A549 (cell line): Measurements from ENCODE around the gene ARVCF. TPM values are rescaled to one million over a fixed set of nuclear protein-coding genes. Genes with fewer than 3 reads are reported as not detected.

ENCODE experiments used
- ATAC-seq, 2 experiments: fragments of 200-7000 bp in 1 of 2; fragments of >200 bp in 1 of 2; cut with Nextera tagmentation in 1 of 2; cut with Tn5 transposase in 1 of 2; 3 replicates each; pipeline versions ENCODE4 v1.8.0 to v1.9.1; 2018 to 2020; ENCODE audit warnings: mild to moderate bottlenecking in 1 of 2, moderate library complexity in 1 of 2
- CTCF ChIA-PET: fragments of 300-600 bp; sonication (Branson Sonifier 250); formaldehyde crosslinking; extraction: SDS; loops from one replicate; lab custom pipeline; 2021; ENCODE audit warnings: antibody characterized with exemption, inconsistent platforms; lab: Yijun Ruan, JAX
- POLR2A ChIA-PET: fragments of 350-600 bp; formaldehyde crosslinking; extraction: SDS; loops from one replicate; lab custom pipeline; 2021; ENCODE audit warnings: antibody characterized with exemption, inconsistent platforms; lab: Yijun Ruan, JAX
- DNase-seq, 2 experiments: peaks; one replicate each; pipeline versions ENCODE4 v3.0.0 to v3.0.0-alpha.2; 2011 to 2016; ENCODE audit warnings: low read depth in 1 of 2, low spot score in 1 of 2
- FAIRE-seq: peaks from 2 replicates; lab custom pipeline; 2011; peaks lifted over from hg19 to GRCh38; lab: Jason Lieb, UNC
- H3K27ac ChIP-seq, 2 experiments: fragments of >200 bp; sonication (Bioruptor Twin); formaldehyde crosslinking; 3 replicates each; pipeline ENCODE4 v1.5.1; 2016 to 2017
- H3K4me1 ChIP-seq: fragments of >200 bp; sonication (Bioruptor Twin); formaldehyde crosslinking; 3 replicates; pipeline ENCODE4 v1.6.1; 2016
- H3K4me2 ChIP-seq: fragments of >200 bp; sonication (Bioruptor Twin); formaldehyde crosslinking; 3 replicates; pipeline ENCODE4 v1.6.1; 2016
- H3K4me3 ChIP-seq: fragments of >200 bp; sonication (Bioruptor Twin); formaldehyde crosslinking; 3 replicates; pipeline ENCODE4 v1.5.1; 2016
- H3K9me3 ChIP-seq: fragments of >200 bp; sonication (Bioruptor Twin); formaldehyde crosslinking; 3 replicates; pipeline ENCODE4 v1.6.1; 2016
- ATOH8 ChIP-seq: fragments of 250-450 bp; sonication (Bioruptor Pico); IDR thresholded peaks from 2 replicates; pipeline ENCODE4 v1.5.0; 2020; ENCODE audit warnings: low read depth, mild to moderate bottlenecking, moderate library complexity
- CBX8 ChIP-seq: fragments of 200-600 bp; sonication (generic); IDR thresholded peaks from 2 replicates; pipeline ENCODE4 v1.6.1; 2016
- CHD2 ChIP-seq: fragments of 150-350 bp; IDR thresholded peaks from 2 replicates; pipeline ENCODE4 v1.6.1; 2014; ENCODE audit warnings: low read length; ENCODE audit not compliant: partially characterized antibody
- CHD4 ChIP-seq: fragments of 200-600 bp; sonication (generic); IDR thresholded peaks from 2 replicates; pipeline ENCODE4 v1.6.1; 2016; ENCODE audit warnings: antibody characterized with exemption, mild to moderate bottlenecking, borderline replicate concordance
- CTCF ChIP-seq: fragments of >200 bp; sonication (Bioruptor Twin); formaldehyde crosslinking; IDR thresholded peaks from 3 replicates; pipeline ENCODE4 v1.5.1; 2016
- EHF ChIP-seq: fragments of 250-450 bp; sonication (Bioruptor Pico); IDR thresholded peaks from 2 replicates; pipeline ENCODE4 v1.5.0; 2020; ENCODE audit warnings: mild to moderate bottlenecking
- EHMT2 ChIP-seq: fragments of 200-600 bp; sonication (generic); IDR thresholded peaks from 2 replicates; pipeline ENCODE4 v1.6.1; 2016; ENCODE audit warnings: antibody characterized with exemption, low read depth, mild to moderate bottlenecking, moderate library complexity
- EP300 ChIP-seq, 2 experiments: fragments of >200 bp; sonication (Bioruptor Twin); formaldehyde crosslinking; IDR thresholded peaks; 2 replicates in 1 of 2; 3 replicates in 1 of 2; pipeline ENCODE4 v1.6.1; 2016 to 2017
- FOSB ChIP-seq: fragments of 250-450 bp; sonication (Bioruptor Pico); IDR thresholded peaks from 2 replicates; pipeline ENCODE4 v1.5.0; 2020; ENCODE audit warnings: mild to moderate bottlenecking, moderate library complexity
- FOXS1 ChIP-seq: fragments of 250-450 bp; sonication (Bioruptor Pico); IDR thresholded peaks from 2 replicates; pipeline ENCODE4 v1.5.0; 2020; ENCODE audit warnings: mild to moderate bottlenecking, moderate library complexity
- HDAC2 ChIP-seq: fragments of 200-600 bp; sonication (generic); IDR thresholded peaks from 2 replicates; pipeline ENCODE4 v1.6.1; 2016
- HES2 ChIP-seq: fragments of >200 bp; sonication (Bioruptor Twin); formaldehyde crosslinking; IDR thresholded peaks from 2 replicates; pipeline ENCODE4 v1.6.1; 2016
- HMGXB4 ChIP-seq: fragments of 250-450 bp; sonication (Bioruptor Pico); IDR thresholded peaks from 2 replicates; pipeline ENCODE4 v1.5.0; 2021; ENCODE audit warnings: mild to moderate bottlenecking, moderate library complexity, borderline replicate concordance
- HOXA7 ChIP-seq: fragments of 250-450 bp; sonication (Bioruptor Pico); IDR thresholded peaks from 2 replicates; pipeline ENCODE4 v1.5.0; 2020; ENCODE audit warnings: mild to moderate bottlenecking, moderate library complexity
- HOXB13 ChIP-seq: fragments of 250-450 bp; sonication (Bioruptor Pico); IDR thresholded peaks from 2 replicates; pipeline ENCODE4 v1.5.0; 2020; ENCODE audit warnings: low read depth, mild to moderate bottlenecking, moderate library complexity
- HOXB5 ChIP-seq: fragments of 250-450 bp; sonication (Bioruptor Pico); IDR thresholded peaks from 2 replicates; pipeline ENCODE4 v1.5.0; 2020; ENCODE audit warnings: mild to moderate bottlenecking, moderate library complexity
- JUN ChIP-seq, 2 experiments: fragments of >200 bp; sonication (Bioruptor Twin); formaldehyde crosslinking; IDR thresholded peaks; 2 replicates in 1 of 2; 3 replicates in 1 of 2; pipeline ENCODE4 v1.6.1; 2016 to 2017
- JUNB ChIP-seq: fragments of >200 bp; sonication (Bioruptor Twin); formaldehyde crosslinking; IDR thresholded peaks from 2 replicates; pipeline ENCODE4 v1.6.1; 2016
- KDM1A ChIP-seq: fragments of 200-600 bp; sonication (generic); IDR thresholded peaks from 2 replicates; pipeline ENCODE4 v1.6.1; 2016; ENCODE audit warnings: low read depth, mild to moderate bottlenecking
- MYC ChIP-seq: IDR thresholded peaks from 2 replicates; pipeline ENCODE4 v1.6.1; 2012; ENCODE audit warnings: mild to moderate bottlenecking, inconsistent platforms, low read length, improper control_type of control experiment, borderline replicate concordance
- NPAS2 ChIP-seq: fragments of 250-450 bp; sonication (Bioruptor Pico); IDR thresholded peaks from 2 replicates; pipeline ENCODE4 v1.8.0; 2022; ENCODE audit warnings: mild to moderate bottlenecking, moderate library complexity, borderline replicate concordance
- PHF8 ChIP-seq: fragments of 200-600 bp; sonication (generic); IDR thresholded peaks from 2 replicates; pipeline ENCODE4 v1.6.1; 2016; ENCODE audit warnings: low read depth, mild to moderate bottlenecking, antibody characterized with exemption, moderate library complexity, borderline replicate concordance
- POLR2A ChIP-seq: IDR thresholded peaks from 2 replicates; pipeline ENCODE4 v1.6.1; 2012; ENCODE audit warnings: mild to moderate bottlenecking, low read length
- POLR2AphosphoS2 ChIP-seq: conservative IDR thresholded peaks from 2 replicates; pipeline ENCODE4 v1.6.1; 2012; ENCODE audit warnings: low read length, improper control_type of control experiment, inconsistent platforms
- SMC3 ChIP-seq: fragments of >200 bp; sonication (Bioruptor Twin); formaldehyde crosslinking; IDR thresholded peaks from 3 replicates; pipeline ENCODE4 v1.6.1; 2018; ENCODE audit warnings: inconsistent platforms
- ZC3H11A ChIP-seq: fragments of 450-650 bp; IDR thresholded peaks from 2 replicates; pipeline ENCODE4 v1.6.1; 2014; ENCODE audit warnings: antibody characterized with exemption, mild to moderate bottlenecking
- ZSCAN20 ChIP-seq: fragments of 250-450 bp; sonication (Bioruptor Pico); IDR thresholded peaks from 2 replicates; pipeline ENCODE4 v1.8.0; 2022; ENCODE audit warnings: mild to moderate bottlenecking, moderate library complexity
- WGBS: methylation state at CpG from one replicate; pipeline ENCODE4 v1.1.6; 2017; ENCODE audit errors: missing lambda C conversion rate; 5-methylcytosine and 5-hydroxymethylcytosine counted together
- polyA plus RNA-seq, 4 experiments: library from polyadenylated mRNA; depleted of rRNA in 3 of 4; stranded (reverse); fragments of >200 nt; fragmentation: RNase III in 1 of 4; extraction: RNeasy Plus Mini Kit Qiagen cat#74134 plus additional on column Dnase treatment in 1 of 4; gene quantifications; 2 replicates in 3 of 4; 3 replicates in 1 of 4; pipeline ENCODE4 v1.2.3, GENCODE V29; 2011 to 2017

Gene ARVCF
- polyA plus RNA-seq, 2 of the 4 experiments (the other 2 are of a cell fraction), result 0.81 to 2.1 TPM

DNA sequence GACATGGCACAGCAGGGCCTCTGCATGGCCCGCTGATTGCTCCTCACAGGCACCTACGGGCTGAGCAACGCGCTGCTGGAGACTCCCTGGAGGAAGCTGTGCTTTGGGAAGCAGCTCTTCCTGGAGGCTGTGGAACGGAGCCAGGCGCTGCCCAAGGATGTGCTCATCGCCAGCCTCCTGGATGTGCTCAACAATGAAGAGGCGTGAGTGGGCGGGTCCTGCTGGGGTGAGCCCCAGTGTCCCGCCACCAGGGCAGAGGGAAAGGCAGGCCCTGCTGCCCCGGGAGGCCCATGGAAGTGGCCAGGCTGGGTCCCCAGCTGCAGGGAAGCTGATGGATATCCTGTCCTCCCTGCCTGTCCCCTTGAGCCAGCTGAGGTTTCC, 44.8 kb upstream of the ARVCF start:
- H3K4me2 ChIP-seq, result no peak overlapping the region
- ATAC-seq (no peak), DNase-seq (no peak)
- no peaks in the 10 kb centered on the region for H3K4me1 ChIP-seq
- TF ChIP-seq HDAC2 (no peak), KDM1A (no peak), FOSB (no peak), FOXS1 (CRISPR knock-in tag) (no peak), HOXB13 (CRISPR knock-in tag) (no peak), EHF (CRISPR knock-in tag) (no peak), NPAS2 (CRISPR knock-in tag) (no peak), HMGXB4 (CRISPR knock-in tag) (no peak), EP300 (IDR thresholded peaks at IDR 0.05) (no peak), MYC (no peak), SMC3 (no peak)
- TF ChIP-seq, all 56 proteins: peak for 0
- POLR2A ChIA-PET, result no interaction called here
- 80% methylated on average over 1 of the region's 11 CpGs for WGBS
- FAIRE-seq, result no peak
- Histone ChIP-seq H3K27ac (no peak overlapping the region), H3K4me3 (no peak overlapping the region), H3K9me3 (no peaks in the 10 kb centered on the region)
- CTCF ChIA-PET, result no interaction called here

GRCh38 chr22:20060700-20061480, 44.3 kb upstream of the ARVCF start:
- ChIA-PET POLR2A (no interaction called here), CTCF (no interaction called here)
- Histone ChIP-seq H3K4me3 (no peak overlapping the region), H3K9me3 (no peaks in the 10 kb centered on the region), H3K4me2 (no peak overlapping the region), H3K27ac (no peak overlapping the region), H3K4me1 (no peaks in the 10 kb centered on the region)
- TF ChIP-seq HOXB5 (CRISPR knock-in tag) (no peak), JUNB (no peak), ZSCAN20 (no peak), POLR2A (no peak), CBX8 (no peak), ATOH8 (CRISPR knock-in tag) (no peak), HES2 (no peak), EHMT2 (no peak), ZC3H11A (no peak), CHD4 (no peak), CHD2 (no peak), PHF8 (no peak), POLR2AphosphoS2 (no peak), FOSB (no peak), HOXA7 (CRISPR knock-in tag) (no peak), CTCF (no peak), JUN (IDR thresholded peaks at IDR 0.05) (no peak)
- FAIRE-seq, result no peak
- WGBS, result 92% methylated on average over 5 of the region's 10 CpGs
- ATAC-seq, result 0 out of 6 replicates have a peak, but pooled peaks of 1 of the 2 experiments have one; percentile 23
- DNase-seq, result no peak
